HG02610 (cell line): Measurements from ENCODE around the gene FAM200B.
"Not testable (repeated sequence)": the region's sequence is repeated elsewhere in the genome, so short reads cannot be mapped to it uniquely, and the experiment has no call there.

Experiments used
- ATAC-seq: cut with Tn5 transposase; IDR thresholded peaks from one replicate; pipeline ENCODE4 v1.9.1; 2021; ENCODE audit warnings: mild to moderate bottlenecking, moderate library complexity; ENCODE audit not compliant: unreplicated experiment

The FAM200B gene

DNA sequence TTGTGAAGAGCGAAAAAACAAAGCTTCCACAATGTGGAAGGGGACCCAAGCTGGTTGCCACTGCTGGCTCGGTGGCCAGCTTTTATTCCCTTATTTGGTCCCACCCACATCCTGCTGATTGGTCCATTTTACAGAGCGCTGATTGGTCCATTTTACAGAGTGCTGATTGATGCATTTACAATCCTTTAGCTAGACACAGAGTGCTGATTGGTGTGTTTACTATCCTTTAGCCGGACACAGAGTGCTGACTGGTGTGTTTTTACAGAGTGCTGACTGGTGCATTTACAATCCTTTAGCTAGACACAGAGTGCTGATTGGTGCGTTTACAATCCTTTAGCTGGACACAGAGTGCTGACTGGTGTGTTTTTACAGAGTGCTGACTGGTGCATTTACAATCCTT lies 51.4 kb downstream of the FAM200B start:
- ATAC-seq: not testable (repeated sequence)

DNA sequence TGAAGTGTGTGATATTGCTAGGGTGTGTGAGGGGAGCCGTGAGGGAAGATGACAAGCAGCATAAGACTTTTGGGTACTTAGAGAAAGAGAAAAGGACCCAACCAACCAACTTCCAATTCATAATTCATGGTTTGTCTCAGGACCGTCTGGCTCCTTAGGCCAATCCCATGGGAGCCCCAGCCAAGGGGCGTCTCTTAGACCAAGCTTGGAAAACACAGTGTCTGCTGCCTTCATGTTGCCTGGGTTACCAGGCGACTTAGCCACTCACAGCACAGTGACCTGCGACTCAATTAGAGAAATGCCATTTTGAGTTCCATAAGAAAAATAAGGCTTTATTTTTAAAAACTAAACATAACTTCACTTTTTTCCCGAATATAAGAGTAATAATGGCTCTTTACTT lies 53.9 kb downstream of the FAM200B start:
- ATAC-seq: no peak

DNA sequence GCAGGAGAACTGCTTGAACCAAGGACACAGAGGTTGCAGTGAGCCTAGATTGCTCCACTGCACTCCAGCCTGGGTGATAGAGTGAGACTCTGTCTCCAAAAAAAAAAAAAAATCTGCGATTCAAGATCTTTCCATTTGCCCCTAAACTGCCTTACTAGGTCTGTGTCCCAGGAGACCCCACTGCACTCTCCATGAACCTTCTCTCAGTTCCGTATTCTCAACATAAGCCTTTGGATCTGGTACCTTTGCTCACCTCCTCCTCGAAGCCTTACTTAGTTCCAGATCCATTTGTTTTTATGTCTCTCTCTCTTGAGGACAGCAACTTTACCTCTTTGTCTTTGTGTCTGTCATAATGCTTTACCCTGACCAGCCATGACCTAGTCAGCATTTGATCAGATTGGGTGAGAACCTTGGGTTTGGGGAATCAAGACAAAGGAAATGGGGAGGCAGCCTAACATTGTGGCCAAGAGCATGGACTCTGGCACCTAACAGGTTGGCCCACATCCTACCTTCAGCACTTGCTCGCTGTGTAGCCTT lies 55.0 kb downstream of the FAM200B start:
- ATAC-seq: no peak

DNA sequence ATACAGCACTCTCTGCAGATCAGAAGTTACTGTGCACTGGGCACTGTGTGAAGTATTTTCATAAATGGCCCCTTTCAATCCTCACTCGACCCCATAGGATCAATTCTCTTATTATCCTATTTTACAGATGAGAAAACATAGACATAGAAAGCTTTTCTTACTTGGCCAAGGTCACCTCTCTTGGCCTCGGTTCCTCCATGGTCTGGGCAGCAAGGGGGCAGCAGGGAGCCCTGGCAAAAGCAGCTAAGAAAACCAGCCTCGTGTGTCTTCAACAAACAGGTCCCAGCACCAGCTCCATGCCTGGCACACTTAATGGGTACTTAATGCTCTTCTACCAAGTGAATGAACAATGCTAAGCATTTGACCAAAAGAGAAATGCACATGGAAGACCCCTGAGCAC lies 55.6 kb downstream of the FAM200B start:
- ATAC-seq: no peak

DNA sequence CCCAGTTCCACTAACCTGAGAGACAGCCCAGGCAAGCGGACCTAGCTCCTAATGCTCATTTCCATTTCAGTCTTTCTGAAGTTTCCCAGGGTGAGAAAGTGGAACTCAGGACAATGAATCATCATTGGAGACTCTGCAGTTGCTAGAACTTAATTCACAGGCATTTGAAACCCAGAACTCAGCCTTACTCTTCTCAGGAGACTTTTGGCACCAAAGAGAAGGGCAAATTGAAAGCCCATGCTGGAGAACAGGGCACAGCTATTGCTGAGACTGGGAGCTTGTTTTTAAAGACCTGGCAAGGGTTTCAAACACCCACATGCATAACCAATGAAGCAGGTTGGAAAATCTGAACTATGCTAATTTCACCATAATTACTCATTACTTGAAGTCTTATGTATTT lies 57.2 kb downstream of the FAM200B start:
- no peak for ATAC-seq
